Thyroid gland (tissue), 4 donors: ENCODE data around the gene TM2D3. TPM values are rescaled to one million over a fixed set of nuclear protein-coding genes. Genes with fewer than 3 reads are reported as not detected.

Experiments
- DNase-seq, 2 donors: peaks; one replicate each; pipeline ENCODE4 v3.0.0-alpha.2; 2019
- H3K27ac ChIP-seq, 3 donors: fragments of 200-600 bp; sonication (generic); 1 replicate in 2 of 3; 2 replicates in 1 of 3; pipeline ENCODE4 v1.5.1; 2016 to 2019; ENCODE audit warnings: mild to moderate bottlenecking in 1 of 3, moderate library complexity in 1 of 3
- H3K27me3 ChIP-seq: fragments of 200-600 bp; sonication (generic); one replicate; pipeline ENCODE4 v1.5.1; 2019
- H3K36me3 ChIP-seq, 2 donors: fragments of 200-600 bp; sonication (generic); one replicate each; pipeline ENCODE4 v1.5.1; 2016 to 2019
- H3K4me1 ChIP-seq, 2 donors: fragments of 200-600 bp; sonication (generic); one replicate each; pipeline ENCODE4 v1.5.1; 2017 to 2019
- H3K4me3 ChIP-seq, 3 donors: fragments of 200-600 bp; sonication (generic); replicated peaks in 1 of 3; 1 replicate in 2 of 3; 2 replicates in 1 of 3; pipeline ENCODE4 v1.5.1; 2016; ENCODE audit warnings: mild to moderate bottlenecking in 1 of 3
- H3K9me3 ChIP-seq: fragments of 200-600 bp; sonication (generic); one replicate; pipeline ENCODE4 v1.5.1; 2017
- POLR2A ChIP-seq, 2 donors: fragments of 450-650 bp; IDR thresholded peaks; one replicate each; pipeline ENCODE4 v1.6.1; 2017; ENCODE audit warnings: antibody characterized with exemption in 2 of 2, mild to moderate bottlenecking in 2 of 2, moderate library complexity in 1 of 2
- WGBS, 2 donors: methylation state at CpG; one replicate each; pipeline ENCODE4 v1.1.5; 2017; 5-methylcytosine and 5-hydroxymethylcytosine counted together
- intact Hi-C: fragments of 100-400 bp; cut with DNase I; formaldehyde crosslinking; loops from one replicate; pipeline ENCODE4 v1.15.1; 2023
- total RNA-seq, 4 donors: library from RNA; depleted of rRNA; stranded (reverse); fragments of >200 nt; gene quantifications; one replicate each; pipeline ENCODE4 v1.2.3, GENCODE V29; 2016
- TF ChIP-seq, protein P1 (sequence below), 6 experiments: fragments of 200-600 bp in 3 of 6; fragments of 450-650 bp in 3 of 6; sonication (generic) in 3 of 6; IDR thresholded peaks; one replicate each; pipeline ENCODE4 v1.5.1; 2016 to 2019; ENCODE audit warnings: antibody characterized with exemption in 6 of 6, mild to moderate bottlenecking in 2 of 6, inconsistent platforms in 1 of 6, moderate library complexity in 1 of 6

Gene TM2D3
- total RNA-seq, 4 donors from 2014 or later = 54.8 to 92.5 (median 71.5) TPM

DNA sequence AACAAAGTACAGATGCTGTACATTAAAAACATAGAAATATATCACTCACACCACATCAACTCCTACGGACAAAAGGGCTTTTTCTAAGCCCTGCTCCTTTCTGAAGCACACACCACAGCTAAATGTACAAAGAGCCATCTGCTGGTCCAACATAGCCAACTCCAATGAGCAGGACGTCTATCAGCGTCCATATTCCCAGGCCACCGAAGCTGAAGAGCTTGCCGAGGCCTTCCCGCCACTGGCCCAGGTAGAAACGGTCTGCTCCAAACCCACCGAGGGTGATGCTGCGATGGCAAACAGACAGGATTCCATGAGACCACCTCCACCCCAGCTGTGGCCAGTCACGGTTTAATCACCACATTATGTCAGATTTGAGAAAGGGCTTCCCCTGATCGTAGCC lies 9.8 kb downstream of the TM2D3 start:
- no peaks in the 10 kb centered on the region for H3K27me3 ChIP-seq
- no peaks in the 10 kb centered on the region for H3K9me3 ChIP-seq
- no peak overlapping the region for H3K4me3 ChIP-seq
- DNase-seq = no peak
- WGBS, 2 donors = 74 to 77% methylated on average over 11 of the region's 11 CpGs
- peak overlapping the region in 1 of 3 donors; percentile 14 for H3K27ac ChIP-seq
- TF ChIP-seq, protein P1, sequence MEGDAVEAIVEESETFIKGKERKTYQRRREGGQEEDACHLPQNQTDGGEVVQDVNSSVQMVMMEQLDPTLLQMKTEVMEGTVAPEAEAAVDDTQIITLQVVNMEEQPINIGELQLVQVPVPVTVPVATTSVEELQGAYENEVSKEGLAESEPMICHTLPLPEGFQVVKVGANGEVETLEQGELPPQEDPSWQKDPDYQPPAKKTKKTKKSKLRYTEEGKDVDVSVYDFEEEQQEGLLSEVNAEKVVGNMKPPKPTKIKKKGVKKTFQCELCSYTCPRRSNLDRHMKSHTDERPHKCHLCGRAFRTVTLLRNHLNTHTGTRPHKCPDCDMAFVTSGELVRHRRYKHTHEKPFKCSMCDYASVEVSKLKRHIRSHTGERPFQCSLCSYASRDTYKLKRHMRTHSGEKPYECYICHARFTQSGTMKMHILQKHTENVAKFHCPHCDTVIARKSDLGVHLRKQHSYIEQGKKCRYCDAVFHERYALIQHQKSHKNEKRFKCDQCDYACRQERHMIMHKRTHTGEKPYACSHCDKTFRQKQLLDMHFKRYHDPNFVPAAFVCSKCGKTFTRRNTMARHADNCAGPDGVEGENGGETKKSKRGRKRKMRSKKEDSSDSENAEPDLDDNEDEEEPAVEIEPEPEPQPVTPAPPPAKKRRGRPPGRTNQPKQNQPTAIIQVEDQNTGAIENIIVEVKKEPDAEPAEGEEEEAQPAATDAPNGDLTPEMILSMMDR (IDR thresholded peaks at IDR 0.05) = no peak
- TF ChIP-seq POLR2A (IDR thresholded peaks at IDR 0.05) = no peak
- H3K4me1 ChIP-seq = peaks cover 5 to 12% of the 10 kb centered on the region in 2 donors
- peaks cover 35 to 36% of the 10 kb centered on the region in 2 donors for H3K36me3 ChIP-seq
- intact Hi-C loops = no loop called here

DNA sequence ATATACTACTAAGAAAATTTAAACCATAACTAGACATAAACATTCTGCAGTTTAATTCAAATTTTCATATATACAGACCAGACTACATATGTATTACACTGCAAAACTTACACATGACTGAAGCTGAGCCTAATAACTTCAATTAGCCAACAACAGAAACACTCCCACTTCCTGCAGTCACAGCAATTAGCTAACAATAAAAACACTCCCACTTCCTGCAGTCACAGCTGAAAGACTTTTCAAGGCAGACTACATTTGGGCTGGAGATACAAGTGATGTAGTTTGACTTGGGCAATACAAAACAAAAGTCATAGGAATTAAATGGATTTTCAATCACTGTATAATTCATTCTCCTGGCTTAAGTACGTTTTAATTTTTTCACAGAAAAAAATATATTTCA lies 10.3 kb downstream of the TM2D3 start:
- no peak overlapping the region for H3K4me3 ChIP-seq
- peaks cover 5 to 12% of the 10 kb centered on the region in 2 donors for H3K4me1 ChIP-seq
- TF ChIP-seq POLR2A (IDR thresholded peaks at IDR 0.05) = no peak
- TF ChIP-seq, protein P1 (IDR thresholded peaks at IDR 0.05) = no peak
- intact Hi-C loops = no loop called here
- no peaks in the 10 kb centered on the region for H3K27me3 ChIP-seq
- peaks cover 31 to 35% of the 10 kb centered on the region in 2 donors for H3K36me3 ChIP-seq
- 60 to 66% methylated on average over 1 of the region's 1 CpG for WGBS, 2 donors
- H3K27ac ChIP-seq = peak overlapping the region in 2 of 3 donors; percentile 14 to 45
- DNase-seq = no peak
- H3K9me3 ChIP-seq = no peaks in the 10 kb centered on the region

DNA sequence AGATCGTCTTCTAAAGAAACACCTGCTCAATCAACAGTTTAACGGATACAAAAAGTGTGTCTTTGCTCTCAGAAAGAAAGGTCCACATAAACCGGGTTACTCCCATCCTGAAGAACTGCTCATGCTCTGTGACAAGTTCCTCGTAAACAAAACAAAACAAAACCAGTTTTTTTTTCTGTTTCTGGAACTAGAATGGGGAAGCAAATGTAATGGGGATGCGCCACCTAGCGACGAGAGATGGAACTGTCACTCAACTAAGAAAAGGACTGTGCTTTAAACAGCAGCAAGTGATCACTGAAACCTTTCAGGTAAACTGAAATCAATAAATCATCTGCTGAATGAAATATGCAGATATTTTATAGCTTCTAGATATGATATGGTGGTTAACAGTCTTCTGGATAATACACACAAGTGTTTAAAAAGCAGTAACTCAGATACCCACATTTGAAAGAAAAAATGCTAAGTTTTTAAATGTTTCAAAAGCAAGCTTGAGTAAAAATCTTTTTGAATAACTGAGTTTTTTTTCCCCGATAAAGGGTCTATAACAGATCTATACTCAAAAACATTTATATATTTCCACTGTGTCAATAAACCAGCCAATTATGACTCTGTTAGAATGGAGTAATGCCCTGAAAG lies 10.9 kb downstream of the TM2D3 start:
- intact Hi-C loops = no loop called here
- TF ChIP-seq, protein P1 (IDR thresholded peaks at IDR 0.05) = peak; percentile 88 to 95 (median 90)
- TF ChIP-seq POLR2A (IDR thresholded peaks at IDR 0.05) = no peak
- no peak overlapping the region for H3K4me3 ChIP-seq
- WGBS, 2 donors = 24 to 29% methylated on average over 8 of the region's 8 CpGs
- H3K9me3 ChIP-seq = no peaks in the 10 kb centered on the region
- H3K27me3 ChIP-seq = no peaks in the 10 kb centered on the region
- H3K36me3 ChIP-seq = peaks cover 24 to 31% of the 10 kb centered on the region in 2 donors
- peak; percentile 77 to 79 for DNase-seq
- H3K4me1 ChIP-seq = peaks cover 5 to 12% of the 10 kb centered on the region in 2 donors
- peak overlapping the region; percentile 14 to 45 (median 39) for H3K27ac ChIP-seq

DNA sequence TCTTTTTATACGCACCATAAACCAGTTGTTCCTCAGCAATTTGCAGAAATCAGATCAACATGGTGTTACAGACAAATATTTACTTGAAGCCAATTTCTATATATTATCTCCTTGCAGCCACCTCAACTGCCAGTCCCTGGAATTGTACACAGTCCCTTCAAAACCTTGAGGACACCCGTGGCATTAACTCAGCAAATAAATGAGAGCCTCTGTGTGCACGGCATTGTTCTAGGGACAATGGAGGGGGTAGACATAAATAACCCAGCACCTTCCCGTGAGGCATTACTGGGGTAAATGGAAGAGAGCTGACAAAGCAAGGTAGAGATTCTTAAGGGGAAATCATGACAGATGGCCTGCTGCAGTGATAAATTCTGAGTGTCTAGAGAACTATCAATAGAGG lies 12.5 kb downstream of the TM2D3 start:
- Histone ChIP-seq H3K27me3 (no peaks in the 10 kb centered on the region), H3K4me1 (peaks cover 5 to 12% of the 10 kb centered on the region in 2 donors), H3K27ac (no peak overlapping the region), H3K36me3 (peaks cover 11 to 15% of the 10 kb centered on the region in 2 donors), H3K4me3 (no peak overlapping the region), H3K9me3 (no peaks in the 10 kb centered on the region)
- no peak for DNase-seq
- intact Hi-C loops = loop anchor here (5.0 kb wide), 1 partner anchor 337 kb away; no protein-coding TSS in a partner anchor
- WGBS, 2 donors = 88 to 89% methylated on average over 4 of the region's 4 CpGs
- TF ChIP-seq POLR2A (IDR thresholded peaks at IDR 0.05) = no peak
- TF ChIP-seq, protein P1 (IDR thresholded peaks at IDR 0.05) = no peak

DNA sequence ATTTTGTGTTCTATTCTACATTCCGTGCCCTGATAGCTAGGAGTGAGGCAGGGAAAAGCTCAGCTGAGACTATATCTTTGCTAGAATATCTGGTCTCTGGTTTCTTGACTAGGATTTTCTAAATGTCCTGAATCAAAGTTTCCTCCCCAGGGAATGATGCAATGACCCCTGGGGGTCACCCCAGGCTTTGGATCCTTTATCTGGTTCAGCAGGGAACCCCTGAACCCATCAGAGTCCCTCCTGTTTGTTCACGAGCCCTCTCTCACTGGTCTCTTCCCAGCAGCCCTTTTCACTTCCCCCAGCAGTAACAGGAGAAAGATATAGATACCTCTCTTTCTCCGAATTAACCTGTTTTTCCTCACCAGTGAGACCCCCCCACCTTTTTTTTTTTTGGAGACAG lies 14.3 kb downstream of the TM2D3 start:
- Histone ChIP-seq H3K27me3 (no peaks in the 10 kb centered on the region), H3K9me3 (no peaks in the 10 kb centered on the region), H3K4me3 (no peak overlapping the region), H3K36me3 (peaks cover 0 to 4% of the 10 kb centered on the region in 2 donors), H3K4me1 (peaks cover 5 to 12% of the 10 kb centered on the region in 2 donors), H3K27ac (no peak overlapping the region)
- TF ChIP-seq POLR2A (IDR thresholded peaks at IDR 0.05) = no peak
- TF ChIP-seq, protein P1 (IDR thresholded peaks at IDR 0.05) = no peak
- 91 to 94% methylated on average over 3 of the region's 3 CpGs for WGBS, 2 donors
- intact Hi-C loops = loop anchor here (5.0 kb wide), 1 partner anchor 336 kb away; no protein-coding TSS in a partner anchor
- no peak for DNase-seq
